ENCODE data around the gene TYMS.

- TF ChIP-seq CTCF (conservative IDR thresholded peaks at IDR 0.05) (no peak), EZH2 (IDR thresholded peaks at IDR 0.05; ENCODE audit: low read depth) (no peak)
These were observed 43.3 kb upstream of the TYMS start for GRCh38 chr18:614193-614592.
